Aortic smooth muscle cell (primary cell): ENCODE measurements around the gene IL22RA1. TPM values are rescaled to one million over a fixed set of nuclear protein-coding genes. Genes with fewer than 3 reads are reported as not detected.

ENCODE experiments used
- total RNA-seq: library from RNA; depleted of rRNA; stranded (reverse); fragments of >200 nt; gene quantifications from 2 replicates; pipeline ENCODE4 v1.2.3, GENCODE V29; 2014

IL22RA1 gene, protein sequence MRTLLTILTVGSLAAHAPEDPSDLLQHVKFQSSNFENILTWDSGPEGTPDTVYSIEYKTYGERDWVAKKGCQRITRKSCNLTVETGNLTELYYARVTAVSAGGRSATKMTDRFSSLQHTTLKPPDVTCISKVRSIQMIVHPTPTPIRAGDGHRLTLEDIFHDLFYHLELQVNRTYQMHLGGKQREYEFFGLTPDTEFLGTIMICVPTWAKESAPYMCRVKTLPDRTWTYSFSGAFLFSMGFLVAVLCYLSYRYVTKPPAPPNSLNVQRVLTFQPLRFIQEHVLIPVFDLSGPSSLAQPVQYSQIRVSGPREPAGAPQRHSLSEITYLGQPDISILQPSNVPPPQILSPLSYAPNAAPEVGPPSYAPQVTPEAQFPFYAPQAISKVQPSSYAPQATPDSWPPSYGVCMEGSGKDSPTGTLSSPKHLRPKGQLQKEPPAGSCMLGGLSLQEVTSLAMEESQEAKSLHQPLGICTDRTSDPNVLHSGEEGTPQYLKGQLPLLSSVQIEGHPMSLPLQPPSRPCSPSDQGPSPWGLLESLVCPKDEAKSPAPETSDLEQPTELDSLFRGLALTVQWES
- 0.13 and 0.25 TPM in 2 replicates for total RNA-seq

DNA sequence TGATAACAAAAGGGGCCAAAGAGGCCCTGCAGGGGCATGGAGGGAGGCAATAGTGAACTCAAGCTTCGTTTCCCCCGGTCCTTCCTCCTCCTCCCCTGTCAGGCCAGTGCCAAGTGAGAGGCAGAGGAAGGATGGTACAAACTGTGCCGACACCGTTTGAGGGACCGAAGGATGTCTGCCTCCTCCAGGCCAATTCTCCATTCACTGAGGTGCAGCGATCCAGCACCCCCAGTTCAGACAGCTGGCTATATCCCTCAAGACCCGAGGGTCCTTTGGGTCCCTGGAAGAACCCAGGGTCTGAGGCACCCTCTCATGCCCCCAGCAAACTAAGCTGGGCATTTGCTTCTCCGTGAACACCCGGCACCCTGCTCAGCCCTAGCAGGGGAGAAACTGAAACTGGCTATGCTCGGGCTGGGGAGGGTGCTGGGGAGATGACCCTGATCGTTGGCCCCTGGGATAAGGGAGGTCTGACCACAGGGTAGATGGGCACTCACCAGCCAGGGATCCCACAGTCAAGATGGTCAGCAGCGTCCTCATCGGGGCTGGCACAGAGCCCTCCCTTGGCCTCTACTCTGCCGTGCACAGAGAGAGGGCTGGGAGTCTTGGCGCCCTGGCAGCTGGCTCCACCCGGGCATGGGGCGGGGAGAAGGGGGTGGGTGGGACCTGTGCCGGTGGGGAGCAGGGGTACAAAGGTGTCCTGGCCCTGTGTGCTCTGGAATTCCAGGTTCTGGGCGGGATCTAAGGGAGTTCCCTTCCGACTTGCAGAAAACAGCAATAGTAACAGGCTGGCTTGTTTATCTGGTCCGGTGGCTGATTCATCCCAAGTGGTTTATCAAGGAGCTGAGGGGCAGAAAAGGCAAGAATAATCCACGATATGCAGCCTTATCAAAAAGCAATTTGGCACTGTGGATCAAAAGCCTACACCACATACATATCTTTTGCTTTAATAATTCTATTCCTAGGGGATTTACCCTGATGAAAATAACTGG is at the start of gene IL22RA1:
IL22RA1 (minus strand) TSS at position 595 of the 989 bp plus-strand sequence; CDS start at position 537, 58 bp downstream.

DNA sequence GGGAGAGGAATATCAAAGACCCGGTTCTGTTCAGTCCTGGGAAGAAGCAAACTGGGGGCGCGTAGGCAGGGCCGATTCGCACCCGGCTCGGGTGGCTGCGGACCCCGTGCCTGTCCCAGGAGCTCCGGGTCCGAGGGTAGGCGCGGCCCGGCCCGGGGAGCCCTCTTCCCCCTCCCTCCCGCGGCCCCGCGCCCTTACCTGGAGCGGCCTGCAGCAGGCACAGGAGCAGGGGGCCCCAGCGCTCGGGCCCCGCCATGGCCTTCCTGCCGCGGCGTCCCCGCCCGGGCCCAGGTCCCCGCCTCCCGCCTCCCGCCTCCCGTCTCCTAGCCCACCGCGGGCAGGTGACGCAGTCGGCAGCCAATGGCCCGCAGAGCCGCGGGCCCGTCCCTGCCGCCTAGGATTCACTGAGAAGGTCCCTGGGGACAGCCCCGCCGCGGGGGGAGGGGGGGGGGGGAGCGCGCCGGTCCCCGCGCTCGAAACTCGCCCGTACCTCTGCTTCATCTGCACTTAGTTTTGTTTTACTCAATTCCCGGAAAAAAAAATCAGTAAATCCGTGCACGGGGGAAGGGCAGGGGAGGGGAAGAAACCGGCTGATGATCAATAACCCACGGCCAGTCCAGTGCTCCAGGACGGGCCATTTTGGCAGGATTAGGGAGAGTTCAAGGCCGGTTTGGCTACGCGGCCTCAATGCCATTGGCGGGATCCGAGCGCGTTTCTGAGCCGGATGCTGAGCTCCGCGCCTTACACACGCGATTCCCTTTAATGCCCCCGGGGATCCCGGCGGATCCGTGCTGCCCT is 44.3 kb upstream of the IL22RA1 start, which contains the start of gene IFNLR1:
IFNLR1 (minus strand) TSS at position 297 of the 798 bp plus-strand sequence; CDS start at position 256, 41 bp downstream.

DNA sequence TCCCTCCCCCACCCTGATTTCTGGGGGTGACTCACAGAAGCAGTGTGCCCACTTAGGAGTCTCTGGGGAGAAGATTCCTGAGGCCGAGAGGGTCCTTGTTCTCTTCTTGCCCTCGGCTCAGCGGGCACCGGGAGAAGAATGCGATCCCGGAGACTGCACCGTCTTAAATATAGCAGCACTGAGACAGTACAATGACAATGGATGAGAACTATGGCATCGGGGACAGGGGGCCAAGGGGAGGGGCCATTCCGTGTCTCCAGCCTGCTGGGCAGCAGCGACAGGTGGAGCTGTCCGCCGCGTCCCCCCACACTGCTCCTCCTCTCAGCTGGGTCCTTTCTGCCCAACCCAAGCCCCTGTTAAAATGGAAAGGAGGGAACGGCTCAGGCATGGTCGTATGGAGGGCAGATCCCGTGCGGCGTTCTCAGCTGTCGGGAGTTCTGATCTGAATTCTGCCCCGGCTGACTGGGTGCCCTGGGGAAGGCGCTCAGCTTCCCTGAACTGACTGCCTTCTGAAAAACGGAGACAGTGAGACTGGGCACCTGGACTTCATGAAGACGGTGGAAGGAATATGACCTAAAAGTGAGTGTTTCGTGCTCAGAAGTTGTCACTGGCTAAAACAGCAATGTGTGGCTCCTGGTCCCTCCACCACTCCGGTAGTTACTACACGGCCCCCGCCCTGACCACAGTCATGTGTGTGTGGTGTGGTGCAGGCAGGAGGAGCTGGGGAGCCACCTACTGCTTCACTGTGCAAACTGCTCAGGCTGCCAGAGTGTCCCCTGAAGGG is 30.8 kb downstream of the IL22RA1 start, which contains the start of gene MYOM3:
MYOM3 (minus strand) TSS at position 140 of the 784 bp plus-strand sequence. CDS start 3,499 bp downstream, outside the sequence.

Other genes starting within 250 kb of the IL22RA1 start
- gene CNR2, start 229.8 kb downstream of the IL22RA1 start, total RNA-seq: not detected in 2 replicates
- gene PNRC2, start 183.3 kb downstream of the IL22RA1 start, total RNA-seq: 90.9 and 143 TPM in 2 replicates
- gene SRSF10, start 162.8 kb downstream of the IL22RA1 start, total RNA-seq: 92.7 and 107 TPM in 2 replicates
- 0.13 and 0.31 TPM in 2 replicates for gene MYOM3, start 31.0 kb downstream of the IL22RA1 start, total RNA-seq
- not detected in 2 replicates for gene IFNLR1, start 44.1 kb upstream of the IL22RA1 start, total RNA-seq
- gene GRHL3, start 176.2 kb upstream of the IL22RA1 start, total RNA-seq: 0.19 TPM in 1 of 2 replicates, not detected in the other